Suprapubic skin (tissue), 4 donors: ENCODE results near the gene LZTFL1.

ENCODE experiments used
- CTCF ChIP-seq, 2 donors: fragments of 200-600 bp in 1 of 2; fragments of 450-650 bp in 1 of 2; sonication (generic) in 1 of 2; IDR thresholded peaks; one replicate each; pipeline ENCODE4 v1.5.1; 2016 to 2019; ENCODE audit warnings: antibody characterized with exemption in 2 of 2, mild to moderate bottlenecking in 1 of 2, moderate library complexity in 1 of 2
- POLR2A ChIP-seq, 2 donors: fragments of 450-650 bp; IDR thresholded peaks; one replicate each; pipeline ENCODE4 v1.6.1; 2017; ENCODE audit warnings: antibody characterized with exemption in 2 of 2, mild to moderate bottlenecking in 2 of 2, moderate library complexity in 2 of 2
- POLR2AphosphoS5 ChIP-seq, 3 donors: sonication (generic); formaldehyde crosslinking; IDR thresholded peaks; one replicate each; pipeline ENCODE4 v1.6.1; 2017; ENCODE audit warnings: antibody characterized with exemption in 3 of 3

GRCh38 chr3:45777746-45778386 lies 64.1 kb downstream of the LZTFL1 start:
- TF ChIP-seq CTCF (IDR thresholded peaks at IDR 0.05), result no peak
- TF ChIP-seq POLR2A (IDR thresholded peaks at IDR 0.05), result no peak
- TF ChIP-seq POLR2AphosphoS5 (IDR thresholded peaks at IDR 0.05), result no peak
